COLO829 (cell line): ENCODE data around the gene MACF1.
"Not testable (repeated sequence)": the region's sequence is repeated elsewhere in the genome, so short reads cannot be mapped to it uniquely, and the experiment has no call there.

ENCODE experiments used
- DNase-seq: peaks from one replicate; pipeline ENCODE4 v3.0.0; 2012; ENCODE audit warnings: low spot score

The MACF1 gene

GRCh38 chr1:39204441-39205081, at the start of gene MACF1:
Gene MACF1, plus strand, starts transcription at chr1:39204695. Its CDS starts 328 bp downstream, at chr1:39205023.
- DNase-seq = no peak

- no peak for DNase-seq
These were observed 47.2 kb upstream of the MACF1 start for GRCh38 chr1:39157304-39157703.

- DNase-seq = no peak
These were observed 46.0 kb upstream of the MACF1 start for GRCh38 chr1:39158327-39159086.

GRCh38 chr1:39159224-39160036, 45.1 kb upstream of the MACF1 start:
- no peak for DNase-seq

- DNase-seq = no peak
These were observed 43.8 kb upstream of the MACF1 start for GRCh38 chr1:39160703-39161102.

- DNase-seq = not testable (repeated sequence)
These were observed 42.7 kb upstream of the MACF1 start for GRCh38 chr1:39161811-39162210.

GRCh38 chr1:39163469-39163868, 41.0 kb upstream of the MACF1 start:
- DNase-seq = no peak

GRCh38 chr1:39164256-39164655, 40.2 kb upstream of the MACF1 start:
- DNase-seq = no peak

GRCh38 chr1:39165049-39165448, 39.4 kb upstream of the MACF1 start:
- no peak for DNase-seq

GRCh38 chr1:39165488-39165887, 39.0 kb upstream of the MACF1 start:
- no peak for DNase-seq

- DNase-seq = no peak
These were observed 36.8 kb upstream of the MACF1 start for GRCh38 chr1:39167632-39168209.

GRCh38 chr1:39168301-39169080, 36.0 kb upstream of the MACF1 start:
- DNase-seq = no peak

GRCh38 chr1:39170731-39171667, 33.5 kb upstream of the MACF1 start:
- no peak for DNase-seq

- no peak for DNase-seq
These were observed 31.1 kb upstream of the MACF1 start for GRCh38 chr1:39173119-39173994.

GRCh38 chr1:39173995-39174380, 30.5 kb upstream of the MACF1 start:
- no peak for DNase-seq

- no peak for DNase-seq
These were observed 30.0 kb upstream of the MACF1 start for GRCh38 chr1:39174390-39175081.

- no peak for DNase-seq
These were observed 26.8 kb upstream of the MACF1 start for GRCh38 chr1:39177706-39178105.

GRCh38 chr1:39178541-39179431, 25.7 kb upstream of the MACF1 start:
- no peak for DNase-seq
